HG03025 (cell line): ENCODE data around the gene RNU1-2.
"Not testable (repeated sequence)": the region's sequence is repeated elsewhere in the genome, so short reads cannot be mapped to it uniquely, and the experiment has no call there.

Source experiments
- ATAC-seq: cut with Tn5 transposase; IDR thresholded peaks from one replicate; pipeline ENCODE4 v1.9.1; 2021; ENCODE audit warnings: mild to moderate bottlenecking, moderate library complexity; ENCODE audit not compliant: unreplicated experiment, low FRiP score

The RNU1-2 gene

DNA sequence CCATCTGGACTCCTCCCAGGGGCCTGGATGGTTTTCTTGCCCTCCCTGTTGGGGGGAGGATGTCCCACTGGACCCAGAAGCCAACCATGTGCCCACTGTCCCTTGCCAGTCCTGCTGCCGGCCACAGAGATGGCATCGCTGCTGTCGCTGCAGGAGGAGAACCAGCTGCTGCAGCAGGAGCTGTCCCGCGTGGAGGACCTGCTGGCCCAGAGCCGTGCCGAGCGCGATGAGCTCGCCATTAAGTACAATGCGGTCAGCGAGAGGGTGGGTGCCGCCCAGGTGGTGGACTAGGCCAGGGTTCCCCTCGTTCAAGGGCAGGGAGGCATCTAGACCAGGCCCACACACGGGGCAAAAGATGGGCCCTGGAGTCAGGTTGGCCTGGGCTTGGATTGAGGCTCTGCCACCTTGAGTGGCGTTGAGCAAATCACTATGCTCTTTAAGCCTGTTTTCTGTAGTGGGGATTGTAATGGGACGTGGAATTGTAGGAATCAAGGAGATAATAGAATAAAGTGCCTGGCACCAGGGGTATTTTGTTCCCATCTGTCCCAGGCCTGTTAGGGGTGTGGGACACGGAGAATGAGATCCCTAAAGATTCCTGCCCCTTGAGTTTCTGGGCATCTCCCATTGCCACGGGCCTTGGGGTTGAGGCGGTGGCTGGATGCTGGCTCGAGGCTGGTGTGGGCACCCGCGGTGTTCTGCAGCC is 28.6 kb downstream of the RNU1-2 start:
- ATAC-seq, result no peak

DNA sequence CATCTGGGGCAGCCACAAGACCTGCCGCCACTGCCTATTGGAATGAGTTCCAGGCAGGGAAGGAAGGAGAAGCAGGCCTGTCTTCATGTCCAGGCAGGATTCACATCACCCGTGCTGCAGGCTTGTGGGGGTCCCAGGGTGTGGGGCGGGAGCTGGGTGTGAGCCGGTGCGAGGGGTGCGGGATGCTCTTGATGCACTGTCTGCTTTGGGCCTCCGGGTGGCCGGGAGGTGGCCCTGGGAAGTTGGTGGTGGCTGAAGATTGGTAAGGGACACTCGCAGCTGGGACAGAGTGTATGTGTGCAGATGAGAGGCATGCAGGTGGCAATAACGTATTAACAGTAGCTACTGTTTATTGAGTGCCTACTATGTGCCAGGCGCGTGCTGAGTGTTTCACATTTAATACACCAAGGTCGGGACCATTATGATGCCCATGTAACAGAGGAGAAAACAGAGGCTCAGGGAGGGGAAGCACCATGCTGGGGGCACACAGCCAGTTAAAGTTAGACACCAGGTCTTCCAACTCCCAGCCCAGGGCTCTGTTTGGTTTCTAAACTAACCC is 29.2 kb downstream of the RNU1-2 start:
- ATAC-seq, result no peak

DNA sequence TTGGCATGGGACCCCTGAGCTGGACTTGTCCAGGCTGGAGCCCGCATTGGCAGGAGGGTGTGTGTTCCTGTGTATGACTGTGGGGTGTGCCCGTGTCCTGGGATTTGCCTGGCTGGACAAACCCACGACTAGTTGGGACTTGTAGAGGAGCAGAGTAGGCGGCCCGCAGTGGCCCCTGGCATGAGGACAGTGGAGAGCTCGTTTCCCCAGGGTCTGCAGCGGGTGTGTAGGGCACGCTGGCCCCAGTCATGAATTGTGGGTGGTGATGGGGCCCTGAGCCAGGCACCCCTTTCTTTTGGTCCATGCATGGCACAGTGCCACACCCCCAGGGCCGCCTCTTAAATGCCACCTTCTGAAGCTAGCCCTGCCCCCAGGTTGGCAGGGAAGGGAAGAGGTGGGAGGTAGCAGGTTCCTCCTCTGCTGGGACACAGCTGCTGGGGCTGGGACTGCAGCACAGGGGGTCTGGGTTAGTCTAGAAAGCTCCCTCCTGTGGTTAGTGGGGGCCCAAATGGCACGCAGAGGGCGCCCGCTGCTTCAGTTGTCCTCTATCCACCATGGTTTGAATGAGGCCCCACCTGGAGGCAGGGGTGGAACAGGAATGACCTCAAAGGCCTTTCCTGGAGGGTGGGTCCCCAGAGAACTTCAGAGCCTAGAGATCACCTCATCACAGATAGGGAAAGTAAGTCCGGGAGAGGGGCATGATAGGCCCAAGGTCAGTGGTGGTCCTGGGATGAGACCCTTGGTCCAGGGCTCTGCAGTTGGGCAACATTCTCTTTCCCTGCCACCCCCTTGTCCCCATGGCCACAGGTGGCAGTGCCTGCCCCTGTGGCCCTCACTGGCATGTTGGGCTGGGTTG is 30.1 kb downstream of the RNU1-2 start:
- no peak for ATAC-seq

DNA sequence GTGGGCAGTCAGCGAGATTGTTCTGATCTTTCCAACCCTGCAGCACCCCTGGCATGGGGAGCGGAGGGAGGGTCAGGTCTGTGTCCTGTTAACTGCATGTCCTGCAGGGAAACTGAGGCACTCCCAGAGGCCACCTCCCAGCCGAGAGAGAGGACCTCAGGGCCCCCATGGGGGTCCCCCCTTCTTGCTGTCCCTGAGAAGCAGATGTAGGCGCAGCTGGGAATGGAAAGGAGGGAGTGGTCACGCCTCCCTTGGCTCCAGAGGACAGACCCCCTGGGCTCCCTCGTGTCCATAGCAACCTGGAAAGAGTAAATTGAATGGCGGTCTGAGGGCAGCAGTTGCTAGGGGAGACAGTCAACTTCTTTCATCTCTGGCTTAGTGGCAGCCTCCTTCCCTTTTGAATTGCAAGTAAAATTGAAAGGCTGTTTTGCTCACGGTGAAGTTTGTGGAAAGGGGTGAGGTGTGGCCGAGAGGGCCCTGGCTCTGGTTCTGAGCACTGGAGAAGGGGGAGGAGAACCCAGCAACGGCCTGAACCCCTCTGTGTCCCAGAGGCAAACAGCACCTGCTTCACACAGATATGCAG is 30.8 kb downstream of the RNU1-2 start:
- no peak for ATAC-seq

DNA sequence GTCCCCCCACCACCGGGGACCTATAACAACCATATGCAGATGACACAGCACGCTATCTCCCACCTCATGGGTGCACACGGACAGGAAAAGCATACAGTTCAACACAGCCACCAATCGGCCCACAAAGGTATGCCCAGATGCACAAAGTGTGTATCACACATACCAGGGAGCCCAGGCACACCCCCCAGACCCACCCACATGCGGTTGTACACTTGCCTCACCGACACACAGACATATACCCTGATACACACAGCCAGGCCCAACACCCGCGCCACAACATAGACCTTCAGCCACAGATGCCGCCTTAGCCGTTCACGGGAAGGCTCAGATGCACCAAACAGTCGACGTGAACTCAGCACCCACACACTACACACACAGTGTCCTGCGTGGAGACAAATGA is 31.5 kb downstream of the RNU1-2 start:
- ATAC-seq, result no peak

DNA sequence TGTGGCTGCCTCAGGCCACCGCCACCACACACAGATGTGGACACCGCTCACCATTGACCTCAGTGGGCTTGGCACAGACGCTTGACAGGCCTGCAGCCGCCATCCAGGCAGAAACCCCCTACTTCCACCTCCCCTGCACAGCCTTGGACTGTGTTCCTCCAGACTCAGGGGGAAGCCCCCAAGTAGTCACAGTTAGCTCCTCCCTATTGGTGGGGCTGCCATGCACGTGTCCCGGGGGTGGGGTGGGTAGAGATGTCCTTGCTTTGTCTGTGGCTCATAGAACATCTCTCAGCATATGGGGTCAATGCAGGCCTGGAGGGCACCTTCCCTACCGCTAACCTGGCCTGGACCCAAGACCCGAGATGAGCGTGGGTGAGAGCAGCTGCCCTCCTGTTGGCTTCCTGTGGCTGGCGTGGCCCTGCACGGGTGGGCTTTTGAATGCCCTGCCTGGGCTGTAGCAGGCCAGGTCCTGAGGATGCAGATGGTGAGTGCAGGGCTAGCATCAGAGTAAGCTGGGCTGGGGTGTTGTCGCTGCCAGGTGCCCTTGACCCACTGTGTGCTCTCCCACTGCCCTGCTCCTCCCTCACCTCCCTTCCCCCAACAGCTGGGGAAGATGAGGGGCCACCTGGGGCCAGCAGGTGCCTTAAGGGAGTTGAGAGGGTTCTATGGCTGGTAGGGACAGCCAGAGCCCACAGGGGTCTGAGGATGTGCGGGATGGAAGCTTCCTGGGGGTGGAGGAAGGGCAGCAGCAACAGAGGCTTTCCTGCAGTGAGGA is 32.1 kb downstream of the RNU1-2 start:
- ATAC-seq, result no peak

DNA sequence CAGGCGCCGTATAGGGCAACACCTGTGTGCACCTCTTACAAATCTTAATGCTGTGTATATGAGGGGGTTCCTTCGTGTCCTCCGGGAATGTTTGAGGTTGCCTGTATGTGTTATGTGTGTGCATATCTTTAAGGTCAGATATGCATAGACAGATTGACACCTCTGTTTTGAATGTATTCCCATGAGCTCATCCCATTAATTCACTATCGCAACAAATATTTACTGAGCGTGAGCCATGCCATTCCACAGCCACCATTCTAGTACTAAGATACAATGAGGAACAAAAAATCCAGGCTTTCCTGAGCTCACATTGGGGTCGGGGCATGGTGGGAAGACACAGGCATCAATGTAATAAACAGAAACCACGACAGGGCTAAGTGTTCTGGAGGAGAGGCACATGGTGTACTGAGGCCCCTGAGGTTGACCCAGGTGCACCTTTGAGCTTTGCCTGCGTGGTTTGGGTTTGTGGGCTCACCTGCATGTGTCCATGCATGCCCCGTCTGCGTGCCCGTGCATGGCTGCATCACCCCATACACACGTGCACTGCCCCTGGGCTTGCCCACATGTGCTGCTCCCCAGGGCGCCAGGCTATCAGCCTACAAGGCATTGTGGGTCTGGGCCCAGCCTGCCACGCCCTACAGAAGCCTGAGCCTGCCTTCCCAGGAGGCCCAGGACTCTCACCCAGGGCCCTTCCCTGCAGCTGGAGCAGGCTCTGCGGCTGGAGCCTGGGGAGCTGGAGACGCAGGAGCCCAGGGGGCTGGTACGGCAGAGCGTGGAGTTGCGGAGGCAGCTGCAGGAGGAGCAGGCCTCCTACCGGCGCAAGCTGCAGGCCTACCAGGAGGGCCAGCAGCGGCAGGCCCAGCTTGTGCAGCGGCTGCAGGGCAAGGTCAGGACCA is 33.6 kb downstream of the RNU1-2 start:
- ATAC-seq, result not testable (repeated sequence)

DNA sequence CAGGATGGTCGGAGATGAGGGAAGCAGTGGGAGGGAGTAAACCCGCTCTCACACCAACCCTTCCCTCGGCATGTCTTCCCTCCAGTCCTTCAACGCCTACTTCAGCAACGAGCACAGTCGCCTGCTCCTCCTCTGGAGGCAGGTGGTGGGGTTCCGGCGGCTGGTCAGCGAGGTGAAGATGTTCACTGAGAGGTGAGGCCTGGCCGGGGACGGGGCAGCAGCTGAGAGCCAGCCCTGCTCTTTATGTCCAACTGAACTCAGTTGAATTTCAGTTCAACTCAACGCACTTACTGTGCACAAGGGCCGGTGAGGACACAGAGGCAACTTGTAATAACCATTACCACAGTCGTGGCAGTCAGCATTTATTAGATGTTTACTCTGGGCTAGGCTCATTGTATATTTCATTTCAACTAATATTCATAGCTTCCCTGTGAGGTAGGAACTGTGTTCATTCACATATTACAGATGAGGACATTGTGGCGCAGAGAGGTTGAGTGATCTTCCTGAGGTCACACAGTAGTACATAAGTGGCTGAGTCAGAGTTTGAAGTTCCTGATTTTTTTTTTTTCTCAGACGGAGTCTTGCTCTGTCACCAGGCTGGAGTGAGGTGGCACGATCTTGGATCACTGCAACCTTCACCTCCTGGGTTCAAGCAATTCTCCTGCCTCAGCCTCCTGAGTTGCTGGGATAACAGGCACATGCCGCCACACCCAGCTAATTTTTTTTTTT is 35.6 kb downstream of the RNU1-2 start:
- not testable (repeated sequence) for ATAC-seq

DNA sequence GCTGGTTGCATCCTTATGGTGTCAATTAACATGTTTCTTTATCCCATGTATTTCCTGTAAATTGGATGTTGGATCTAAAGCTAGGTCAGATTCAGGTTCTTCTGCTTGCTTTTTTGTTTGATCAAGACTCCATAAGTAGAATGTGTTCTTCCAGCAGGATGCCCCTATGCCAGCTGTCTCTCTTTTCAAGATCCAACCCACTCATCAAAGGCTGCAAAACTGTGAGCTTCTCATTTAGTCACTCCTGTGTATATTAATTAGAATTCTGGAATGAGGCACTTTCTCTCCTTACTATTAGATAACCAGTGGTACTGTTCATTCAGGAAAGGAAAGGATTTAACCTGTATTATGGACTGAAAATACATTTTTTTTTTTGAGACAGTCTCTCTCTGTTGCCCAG is 38.2 kb downstream of the RNU1-2 start:
- not testable (repeated sequence) for ATAC-seq

DNA sequence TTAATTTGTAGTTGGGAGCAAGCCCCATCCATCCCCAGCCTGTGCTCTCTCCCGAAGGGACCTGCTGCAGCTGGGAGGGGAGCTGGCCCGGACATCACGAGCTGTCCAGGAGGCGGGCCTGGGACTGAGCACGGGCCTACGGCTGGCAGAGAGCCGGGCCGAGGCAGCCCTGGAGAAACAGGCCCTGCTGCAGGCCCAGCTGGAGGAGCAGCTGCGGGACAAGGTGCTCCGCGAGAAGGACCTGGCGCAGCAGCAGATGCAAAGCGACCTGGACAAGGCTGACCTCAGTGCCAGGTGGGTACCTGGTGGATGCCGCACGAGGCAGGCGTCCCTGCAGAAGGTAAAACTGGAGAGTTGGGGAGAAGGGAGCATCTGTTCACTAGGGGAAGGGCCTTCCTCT is 40.8 kb downstream of the RNU1-2 start:
- ATAC-seq, result not testable (repeated sequence)

DNA sequence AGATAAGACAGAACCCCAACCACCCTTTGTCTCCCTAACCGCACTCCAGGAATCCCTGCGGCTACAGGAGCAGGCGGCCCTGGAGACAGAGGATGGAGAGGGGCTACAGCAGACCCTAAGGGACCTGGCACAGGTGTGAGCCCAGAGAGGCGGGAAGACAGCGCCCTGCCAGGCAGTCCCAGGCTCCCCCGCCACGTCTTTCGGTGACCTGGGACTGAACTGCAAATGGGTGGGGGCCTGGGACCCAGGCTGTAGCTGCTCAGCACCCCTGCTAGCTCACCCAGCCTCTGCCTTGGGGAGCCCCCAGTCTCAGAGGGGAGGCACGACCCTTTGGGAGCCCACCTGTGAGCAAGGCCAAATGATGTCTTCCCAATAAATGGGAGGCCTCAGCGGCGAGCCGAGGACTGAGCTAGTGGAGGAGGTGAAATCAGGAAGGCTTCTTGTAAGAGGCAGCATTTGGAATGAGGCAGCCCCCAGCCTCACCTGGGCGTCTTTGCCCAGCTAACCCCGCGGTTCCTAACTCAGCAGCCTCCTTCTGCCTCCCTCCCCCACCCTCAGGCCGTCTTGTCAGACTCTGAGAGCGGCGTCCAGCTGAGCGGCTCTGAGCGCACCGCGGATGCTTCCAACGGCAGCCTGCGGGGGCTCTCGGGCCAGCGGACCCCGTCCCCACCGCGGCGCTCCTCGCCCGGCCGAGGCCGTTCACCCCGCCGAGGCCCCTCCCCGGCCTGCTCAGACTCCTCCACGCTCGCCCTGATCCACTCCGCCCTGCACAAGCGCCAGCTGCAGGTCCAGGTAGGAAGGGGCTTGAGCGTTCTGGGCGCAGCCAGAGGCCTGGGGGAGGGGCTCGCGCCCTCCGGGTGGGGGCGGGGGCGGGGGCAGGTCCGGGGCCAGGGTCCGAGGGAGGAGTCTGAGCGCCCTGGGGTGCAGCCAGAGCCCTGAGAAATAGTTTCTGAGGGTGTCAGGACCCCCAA is 42.9 kb downstream of the RNU1-2 start:
- ATAC-seq, result no peak

DNA sequence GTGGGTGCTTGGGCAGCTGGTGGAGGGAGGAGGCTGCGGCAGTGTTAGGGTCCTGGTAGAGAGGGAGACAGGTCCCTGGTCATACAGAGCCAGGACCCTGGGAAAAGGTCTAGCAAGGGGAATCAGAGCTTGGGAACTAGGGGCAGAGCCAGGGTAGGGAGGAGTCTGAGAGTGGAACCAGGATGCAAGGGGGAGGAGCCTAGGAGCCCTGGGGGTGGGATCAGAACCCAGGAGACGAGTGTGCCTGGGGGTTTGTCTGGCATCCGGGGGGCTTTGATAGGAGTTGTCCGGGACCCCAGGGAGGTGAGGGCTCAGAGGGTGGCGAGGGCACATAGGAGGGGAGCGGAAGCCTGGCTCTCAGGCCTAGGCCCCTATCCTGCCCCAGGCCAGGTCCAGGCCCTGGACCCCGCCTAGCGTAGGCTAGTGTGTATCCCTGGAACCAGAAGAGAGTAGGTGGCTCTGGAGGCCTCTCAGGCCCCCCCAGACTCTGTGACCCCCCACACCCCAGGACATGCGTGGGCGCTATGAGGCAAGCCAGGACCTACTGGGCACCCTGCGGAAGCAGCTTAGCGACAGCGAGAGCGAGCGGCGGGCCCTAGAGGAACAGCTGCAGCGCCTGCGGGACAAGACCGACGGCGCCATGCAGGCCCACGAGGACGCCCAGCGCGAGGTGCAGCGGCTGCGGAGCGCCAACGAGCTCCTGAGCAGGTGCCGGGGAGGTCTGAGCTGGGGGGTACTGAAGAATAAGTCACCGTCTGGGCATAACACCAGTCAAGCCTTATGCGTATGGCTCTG is 43.8 kb downstream of the RNU1-2 start:
- ATAC-seq, result not testable (repeated sequence)

DNA sequence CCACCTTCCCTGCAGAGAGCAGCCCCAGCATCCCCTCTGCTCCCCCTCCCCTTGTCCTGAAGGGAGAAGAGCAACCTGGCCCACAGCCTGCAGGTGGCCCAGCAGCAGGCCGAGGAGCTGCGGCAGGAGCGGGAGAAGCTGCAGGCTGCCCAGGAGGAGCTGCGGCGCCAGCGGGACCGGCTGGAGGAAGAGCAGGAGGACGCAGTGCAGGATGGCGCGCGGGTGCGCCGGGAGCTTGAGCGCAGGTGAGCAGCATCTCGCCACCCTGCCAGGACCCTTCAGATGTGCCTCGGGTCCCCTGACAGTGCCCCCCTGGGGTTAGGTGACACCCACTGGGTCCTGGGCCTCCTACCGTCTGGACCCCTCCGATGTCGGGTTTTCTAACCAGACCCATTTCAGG is 48.3 kb downstream of the RNU1-2 start:
- no peak for ATAC-seq

DNA sequence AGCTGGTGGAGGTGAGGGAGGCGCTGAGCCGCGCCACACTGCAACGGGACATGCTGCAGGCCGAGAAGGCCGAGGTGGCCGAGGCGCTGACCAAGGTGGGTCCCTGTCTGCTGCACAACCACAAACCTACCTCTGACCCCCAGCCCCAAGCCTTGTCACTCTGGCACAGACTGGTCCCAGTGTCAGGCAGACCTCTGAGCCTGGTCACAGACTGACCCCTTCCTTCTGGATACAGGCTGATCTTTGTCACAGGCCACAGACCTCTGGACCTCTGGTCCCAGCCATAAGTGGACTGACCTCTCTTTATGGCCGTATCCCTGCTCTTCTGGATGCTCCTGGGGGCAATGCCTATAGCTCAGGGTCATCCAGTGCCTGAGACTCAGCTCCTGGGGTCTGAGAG is 49.7 kb downstream of the RNU1-2 start:
- not testable (repeated sequence) for ATAC-seq
